Gastrocnemius medialis (tissue), 4 donors: Measurements from ENCODE around the gene ESYT2.
"Not testable (repeated sequence)": the region's sequence is repeated elsewhere in the genome, so short reads cannot be mapped to it uniquely, and the experiment has no call there.

Source experiments
- CTCF ChIP-seq, 5 experiments: fragments of 450-650 bp in 3 of 5; fragments of 200-600 bp in 2 of 5; sonication (generic) in 2 of 5; IDR thresholded peaks in 4 of 5; conservative IDR thresholded peaks in 1 of 5; 1 replicate in 4 of 5; 2 replicates in 1 of 5; pipeline ENCODE4 v1.5.1; 2016 to 2019; ENCODE audit warnings: antibody characterized with exemption in 5 of 5, mild to moderate bottlenecking in 3 of 5, moderate library complexity in 3 of 5
- POLR2A ChIP-seq, 2 donors: fragments of 450-650 bp; IDR thresholded peaks; one replicate each; pipeline ENCODE4 v1.6.1; 2017; ENCODE audit warnings: antibody characterized with exemption in 2 of 2, mild to moderate bottlenecking in 2 of 2, moderate library complexity in 2 of 2

GRCh38 chr7:158703679-158704523, 125.4 kb downstream of the ESYT2 start:
- TF ChIP-seq CTCF (IDR thresholded peaks at IDR 0.05 in 4 of 5, conservative IDR thresholded peaks at IDR 0.05 in 1 of 5); POLR2A (IDR thresholded peaks at IDR 0.05): not testable (repeated sequence)
